G401 (cell line): ENCODE results near the gene PPARG. TPM values are rescaled to one million over a fixed set of nuclear protein-coding genes. Genes with fewer than 3 reads are reported as not detected.
A peak's percentile ranks its signal among the peaks of the same experiment; 100 is the strongest.
"Not testable (repeated sequence)": the region's sequence is repeated elsewhere in the genome, so short reads cannot be mapped to it uniquely, and the experiment has no call there.

Source experiments
- DNase-seq: peaks from one replicate; pipeline ENCODE4 v3.0.0-alpha.2; 2015; ENCODE audit warnings: low spot score
- in situ Hi-C: cut with HindIII; loops from 2 replicates; pipeline ENCODE4 v1.10.0; 2016; ENCODE audit warnings: low sequenced_read_pairs, mixed read lengths
- total RNA-seq: library from RNA; depleted of rRNA; stranded (reverse); fragments of >200 nt; shearing (Covaris generic); gene quantifications from 2 replicates; pipeline ENCODE4 v1.2.3, GENCODE V29; 2014

Gene PPARG
- total RNA-seq, 1 experiment from 2014 or later: not detected

GRCh38 chr3:12465151-12465835, 176.4 kb downstream of the PPARG start:
- in situ Hi-C loops: no loop called here
- no peak for DNase-seq

GRCh38 chr3:12465836-12466225, 177.0 kb downstream of the PPARG start:
- in situ Hi-C loops: no loop called here
- DNase-seq: no peak

DNA sequence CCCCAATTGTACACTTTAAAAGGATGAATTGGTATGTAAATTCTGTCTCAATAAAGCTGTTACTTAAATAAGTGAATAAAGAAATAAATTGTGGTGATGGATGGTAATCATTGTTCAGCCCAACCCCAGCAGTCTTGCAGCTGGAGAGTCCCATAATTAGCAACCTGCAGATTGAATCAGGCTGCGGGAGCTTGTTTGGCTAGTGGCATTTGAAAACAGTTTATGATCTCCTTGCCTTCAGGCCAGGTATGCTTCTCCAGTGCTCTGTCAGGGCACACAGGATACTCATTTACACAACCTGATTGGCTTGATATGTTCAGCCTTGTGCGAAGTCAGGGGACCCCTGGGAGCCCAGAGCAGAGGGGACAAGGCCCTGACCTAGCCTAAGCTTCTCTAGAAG, 178.9 kb downstream of the PPARG start:
- in situ Hi-C loops: no loop called here
- no peak for DNase-seq

DNA sequence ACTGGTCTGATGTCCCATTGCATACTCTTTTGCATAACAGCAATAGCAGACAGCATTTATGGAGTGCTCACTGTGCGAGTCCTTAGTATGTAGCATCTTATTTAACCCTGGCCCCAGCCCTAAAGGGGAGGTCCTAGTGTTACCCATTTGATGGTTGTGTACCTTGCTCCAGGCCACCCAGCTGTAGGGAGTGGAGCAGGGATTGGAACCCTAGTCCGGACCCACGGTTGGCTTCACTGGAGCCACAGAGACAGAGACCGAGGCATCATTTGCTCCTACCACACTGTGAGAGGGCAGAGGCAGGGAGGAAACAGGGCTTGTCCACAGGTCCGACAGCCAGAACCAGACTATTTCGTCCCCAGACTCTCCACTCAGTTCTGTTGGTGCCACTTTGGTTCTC, 179.4 kb downstream of the PPARG start:
- DNase-seq: no peak
- in situ Hi-C loops: no loop called here

- DNase-seq: no peak
- in situ Hi-C loops: no loop called here
Observed at GRCh38 chr3:12468757-12469156, 179.9 kb downstream of the PPARG start.

GRCh38 chr3:12469222-12469621, 180.4 kb downstream of the PPARG start:
- in situ Hi-C loops, DNase-seq: not testable (repeated sequence)

DNA sequence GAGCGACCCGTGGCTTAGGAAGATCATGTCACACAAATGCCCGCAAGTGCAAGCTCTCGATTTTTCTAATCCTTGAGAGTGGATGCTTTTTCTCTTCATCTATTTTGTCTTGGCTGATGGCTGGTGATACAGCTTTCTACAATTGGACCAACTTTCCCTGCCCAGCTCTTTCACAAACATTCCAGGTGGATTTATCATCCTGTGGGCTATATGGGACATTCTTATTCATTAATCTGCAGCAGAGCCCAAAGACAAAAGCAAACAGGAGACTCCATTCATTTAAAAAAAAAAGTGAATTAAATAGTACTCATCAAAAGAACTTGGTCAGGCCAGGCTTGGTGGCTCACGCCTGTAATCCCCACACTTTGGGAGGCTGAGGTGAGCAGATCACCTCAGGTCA, 181.2 kb downstream of the PPARG start:
- no peak for DNase-seq
- in situ Hi-C loops: no loop called here

GRCh38 chr3:12470680-12471079, 181.8 kb downstream of the PPARG start:
- no peak for DNase-seq

GRCh38 chr3:12471241-12471640, 182.4 kb downstream of the PPARG start:
- in situ Hi-C loops: no loop called here
- DNase-seq: no peak

More at GRCh38 chr3:12470680-12471079, 181.8 kb downstream of the PPARG start:
- in situ Hi-C loops: no loop called here

GRCh38 chr3:12472000-12472610, 183.2 kb downstream of the PPARG start:
- no peak for DNase-seq
- in situ Hi-C loops: no loop called here

DNA sequence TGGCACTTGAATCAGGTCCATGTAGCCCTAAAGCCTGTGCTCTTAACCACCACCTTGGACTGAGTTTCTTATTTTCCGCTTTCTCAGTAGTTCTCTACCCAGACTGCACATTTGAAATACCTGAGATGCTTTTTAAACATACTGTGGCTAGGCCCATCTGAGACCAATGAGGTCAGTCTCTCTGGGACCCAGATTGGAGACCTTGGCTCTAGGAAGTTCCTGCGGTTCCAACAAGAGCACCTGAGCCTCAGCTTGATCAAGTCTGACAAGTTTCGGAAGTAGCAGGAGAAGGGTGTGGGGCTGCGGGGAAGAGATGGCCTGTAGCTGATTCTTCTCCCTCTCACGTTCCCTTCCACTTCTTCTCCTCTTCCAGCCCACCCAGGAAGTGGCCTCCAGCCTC, 183.9 kb downstream of the PPARG start:
- DNase-seq: no peak
- in situ Hi-C loops: no loop called here

DNA sequence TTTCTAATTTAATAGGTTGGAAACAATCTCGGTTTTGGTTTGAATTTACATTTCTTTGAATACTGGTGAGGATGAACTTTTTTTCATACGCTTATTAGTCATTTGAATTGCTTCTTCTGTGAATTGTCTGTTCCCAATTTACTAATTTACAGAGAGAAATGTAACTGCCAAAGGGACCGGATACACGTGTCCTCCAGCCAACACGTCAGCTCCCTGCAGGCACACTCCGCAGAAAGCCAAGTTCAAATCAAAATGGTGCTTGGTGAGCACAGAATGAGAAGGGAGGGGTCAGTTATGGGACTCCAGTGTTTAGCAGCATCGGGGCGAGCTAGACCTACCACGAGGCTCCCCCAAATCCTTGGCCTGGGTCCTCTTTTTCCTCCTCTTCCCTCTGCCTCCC, 184.6 kb downstream of the PPARG start:
- in situ Hi-C loops: no loop called here
- no peak for DNase-seq

DNA sequence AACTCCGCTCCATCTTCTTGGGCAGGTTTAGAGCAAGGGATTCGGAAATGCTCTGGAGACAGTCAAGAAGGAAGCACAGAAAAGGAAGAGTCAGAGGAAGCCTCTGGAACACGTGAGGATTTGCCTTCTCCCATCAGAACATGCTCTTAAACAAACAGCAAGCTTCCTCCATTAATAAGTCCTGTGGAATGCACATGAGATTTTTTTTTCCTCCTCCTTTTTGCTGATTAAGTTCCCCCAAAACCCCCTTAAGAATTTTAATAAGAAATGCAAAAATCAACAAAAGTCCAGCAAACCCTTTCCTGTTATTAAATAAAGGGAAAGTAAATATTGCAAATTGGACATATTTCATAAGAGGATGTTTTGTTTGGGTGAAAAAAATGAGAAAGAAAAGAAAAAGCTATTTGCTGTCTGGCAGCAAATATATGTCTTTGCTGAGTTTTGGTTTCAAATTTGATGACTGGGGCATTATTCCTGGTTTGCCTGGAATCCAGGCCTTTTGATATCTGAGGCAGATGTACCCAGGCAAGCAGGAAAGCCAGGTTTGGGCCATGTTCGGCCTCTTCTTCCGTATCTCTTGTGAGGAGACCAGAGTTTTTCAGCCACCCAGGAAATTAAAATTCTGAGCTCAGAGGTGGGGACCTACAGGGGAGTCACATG, 187.5 kb downstream of the PPARG start:
- in situ Hi-C loops: no loop called here
- no peak for DNase-seq

- no peak for DNase-seq
- in situ Hi-C loops: no loop called here
Observed at GRCh38 chr3:12477256-12477655, 188.4 kb downstream of the PPARG start.

- in situ Hi-C loops: no loop called here
Observed at GRCh38 chr3:12478326-12478725, 189.5 kb downstream of the PPARG start.

DNA sequence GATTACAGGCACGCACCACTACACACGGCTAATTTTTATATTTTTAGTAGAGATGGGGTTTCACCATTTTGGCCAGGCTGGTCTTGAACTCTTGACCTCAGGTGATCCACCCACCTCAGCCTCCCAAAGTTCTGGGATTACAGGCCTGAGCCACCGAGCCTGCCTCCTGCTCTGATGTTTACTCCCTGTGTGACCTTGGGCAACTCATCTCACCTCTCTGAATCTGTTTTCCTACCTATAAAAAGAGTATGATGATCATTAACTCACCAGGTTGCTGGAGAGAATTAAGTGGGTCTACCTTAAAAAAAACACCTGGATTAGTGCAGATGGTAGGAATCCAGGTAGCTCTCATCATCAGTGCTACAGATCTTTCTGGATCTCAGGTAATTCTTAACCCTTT, 190.3 kb downstream of the PPARG start:
- DNase-seq, in situ Hi-C loops: not testable (repeated sequence)

More at GRCh38 chr3:12478326-12478725, 189.5 kb downstream of the PPARG start:
- peak; percentile 69 for DNase-seq

DNA sequence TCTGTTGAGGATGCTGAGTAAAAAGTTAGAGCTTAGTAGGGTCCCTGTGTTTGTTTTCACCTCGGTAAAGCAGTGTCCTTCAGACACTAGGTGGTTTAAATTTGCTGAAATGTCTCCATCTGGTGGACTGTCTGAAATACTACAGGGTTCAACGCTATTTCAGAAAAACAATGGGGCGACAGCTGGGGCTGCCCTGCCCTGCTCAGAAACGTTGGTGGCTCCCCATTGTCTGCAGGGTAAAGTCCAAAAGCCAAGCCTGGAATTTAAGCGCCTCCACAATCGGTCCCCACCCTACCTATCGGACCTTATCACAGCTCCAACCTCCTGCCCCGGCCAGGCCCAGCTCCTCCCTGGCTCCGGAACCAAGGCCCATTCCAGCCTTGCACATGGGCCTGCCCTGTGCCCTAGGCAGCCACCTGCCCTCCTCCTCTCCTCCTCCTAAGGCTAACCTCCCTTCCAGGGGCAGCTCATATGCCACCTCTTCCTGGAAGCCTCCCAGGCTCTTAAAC, 191.1 kb downstream of the PPARG start:
- DNase-seq: peak; percentile 69
- in situ Hi-C loops: no loop called here

GRCh38 chr3:12483410-12483809, 194.5 kb downstream of the PPARG start:
- no peak for DNase-seq

DNA sequence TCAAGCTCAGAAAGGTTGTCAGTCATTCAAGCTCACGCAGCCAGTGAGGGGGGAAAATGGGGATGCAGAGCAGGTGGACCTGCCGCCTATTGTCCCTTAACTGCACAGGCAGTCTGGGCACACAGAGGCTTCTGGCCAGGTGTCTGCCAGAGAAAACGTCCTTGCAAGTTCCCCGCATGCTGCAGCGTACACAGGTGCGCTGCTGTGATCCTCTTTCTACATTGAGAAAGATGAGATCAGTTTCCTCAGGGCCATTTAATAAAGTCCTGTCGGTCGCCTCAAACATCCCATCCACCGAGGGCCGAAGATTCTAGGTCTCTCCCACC, 195.0 kb downstream of the PPARG start:
- in situ Hi-C loops: no loop called here
- no peak for DNase-seq

More at GRCh38 chr3:12483410-12483809, 194.5 kb downstream of the PPARG start:
- in situ Hi-C loops: no loop called here
